HUES64 (cell line): Measurements from ENCODE around the gene GNGT2. TPM values are rescaled to one million over a fixed set of nuclear protein-coding genes. Genes with fewer than 3 reads are reported as not detected.

ENCODE experiments used
- H3K27ac ChIP-seq: 2 replicates; pipeline ENCODE4 v1.7.0; 2013; ENCODE audit warnings: low read depth, low read length, inconsistent platforms
- H3K27me3 ChIP-seq: 2 replicates; pipeline ENCODE4 v1.6.1; 2013; ENCODE audit warnings: mild to moderate bottlenecking, low read length; ENCODE audit not compliant: insufficient read depth
- H3K36me3 ChIP-seq: 2 replicates; pipeline ENCODE4 v1.6.1; 2013; ENCODE audit warnings: mild to moderate bottlenecking, low read length; ENCODE audit not compliant: insufficient read depth
- H3K4me1 ChIP-seq: 2 replicates; pipeline ENCODE4 v1.6.1; 2013; ENCODE audit warnings: mild to moderate bottlenecking, low read length, moderate library complexity; ENCODE audit not compliant: insufficient read depth
- H3K4me3 ChIP-seq: 2 replicates; pipeline ENCODE4 v1.5.1; 2013; ENCODE audit warnings: mild to moderate bottlenecking, low read length, moderate library complexity
- H3K9ac ChIP-seq: 2 replicates; pipeline ENCODE4 v1.6.1; 2013; ENCODE audit warnings: mild to moderate bottlenecking, low read depth, low read length
- H3K9me3 ChIP-seq: 2 replicates; pipeline ENCODE4 v1.6.1; 2013; ENCODE audit warnings: low read depth, low read length; ENCODE audit not compliant: insufficient read depth
- WGBS: fragments of 150-250, 120-280 bp; methylation state at CpG from one replicate; pipeline ENCODE4 v1.1.7; 2013; ENCODE audit warnings: missing lambda C conversion rate; 5-methylcytosine and 5-hydroxymethylcytosine counted together
- polyA plus RNA-seq, 2 experiments: library from polyadenylated mRNA; stranded (reverse); fragments of 50-300 nt; gene quantifications; one replicate each; pipeline ENCODE4 v1.2.3, GENCODE V29; 2013

The GNGT2 gene
- 0.75 TPM for polyA plus RNA-seq (2013, experiment 1 of 2)
- 0.89 TPM for polyA plus RNA-seq (2013, experiment 2 of 2)

DNA sequence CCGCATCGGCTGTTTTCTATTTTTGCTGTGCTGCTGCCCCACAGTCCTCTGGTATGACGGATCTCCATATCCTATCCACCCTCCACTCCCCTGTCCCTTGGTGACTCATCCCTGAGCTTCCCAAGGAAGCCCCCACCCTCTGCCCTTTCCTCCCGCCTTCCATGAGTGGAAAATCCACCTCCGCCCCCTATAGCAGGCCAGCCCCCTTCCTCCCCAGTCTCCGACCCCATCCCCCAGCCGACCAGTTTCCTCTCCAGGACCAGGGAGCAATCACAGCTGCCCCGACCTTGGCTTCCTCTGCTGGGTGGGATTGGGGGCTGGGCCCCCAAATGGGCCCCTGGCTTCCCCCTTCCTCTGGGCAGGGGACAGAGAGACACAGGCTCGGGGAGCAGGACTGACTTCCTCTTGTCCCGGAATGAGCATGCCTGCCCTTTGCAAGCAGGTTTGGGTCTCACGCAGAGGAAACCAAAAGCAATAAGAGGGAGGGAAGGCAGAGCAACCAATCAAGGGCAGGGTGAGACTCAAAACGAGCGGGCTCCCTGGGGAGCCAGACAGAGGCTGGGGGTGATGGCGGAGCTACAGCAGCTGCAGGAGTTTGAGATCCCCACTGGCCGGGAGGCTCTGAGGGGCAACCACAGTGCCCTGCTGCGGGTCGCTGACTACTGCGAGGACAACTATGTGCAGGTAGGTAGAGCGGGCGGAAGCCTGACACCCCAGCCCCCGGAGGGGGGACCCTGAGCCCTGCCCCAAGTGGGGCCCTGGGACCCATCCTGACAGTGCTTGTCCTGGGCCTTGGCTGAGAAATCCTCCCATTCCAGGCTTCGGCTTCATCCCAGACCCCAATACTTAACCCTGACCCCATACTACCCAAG, at the start of gene GNGT2, which contains the start of gene ABI3:
Gene GNGT2, minus strand, starts transcription at position 417 of the 872 bp plus-strand sequence. CDS start 3,152 bp downstream, outside the sequence.
Gene ABI3, plus strand, starts transcription at position 550 of the 872 bp plus-strand sequence. Its CDS starts 18 bp downstream, at position 568.
- peak within 1 kb of the TSS; percentile 53 for H3K27ac ChIP-seq
- H3K27me3 ChIP-seq = no peaks in the 10 kb centered on the region
- peak within 1 kb of the TSS; percentile 30; the same call in 1 of the 2 replicates for H3K9ac ChIP-seq
- H3K9me3 ChIP-seq = no peaks in the 10 kb centered on the region
- H3K36me3 ChIP-seq = no peaks in the 10 kb centered on the region
- 40% methylated on average over 22 of the region's 22 CpGs for WGBS
- peaks cover 24% of the 10 kb centered on the region for H3K4me1 ChIP-seq
- peak within 1 kb of the TSS; percentile 27 for H3K4me3 ChIP-seq

DNA sequence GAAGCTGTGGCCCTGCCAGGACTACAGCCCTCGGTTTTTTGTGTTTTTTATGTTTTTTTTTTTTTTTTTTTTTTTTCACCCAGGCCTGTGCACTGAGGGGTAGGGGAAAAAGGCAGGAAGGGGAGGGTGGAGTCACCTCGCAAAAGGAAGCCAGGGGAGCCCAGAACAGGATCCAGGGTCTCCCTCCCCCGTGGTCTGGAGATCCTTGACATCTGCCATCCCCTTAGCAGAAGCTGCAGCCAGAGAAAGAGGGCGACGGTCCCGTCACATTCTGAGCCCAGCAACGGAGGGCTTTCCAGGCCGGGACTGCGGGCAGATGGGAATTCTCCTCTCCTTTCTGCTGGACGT, 49.3 kb upstream of the GNGT2 start:
- Histone ChIP-seq H3K27me3 (peaks cover 23% of the 10 kb centered on the region), H3K4me3 (peak overlapping the region; percentile 63), H3K36me3 (no peaks in the 10 kb centered on the region), H3K9me3 (no peaks in the 10 kb centered on the region), H3K27ac (no peak overlapping the region), H3K4me1 (0 out of 2 replicates have a peak, but pooled peaks cover 5% of the 10 kb centered on the region), H3K9ac (peak overlapping the region; percentile 12; the same call in 1 of the 2 replicates)
- WGBS = 14% methylated on average over 9 of the region's 10 CpGs

DNA sequence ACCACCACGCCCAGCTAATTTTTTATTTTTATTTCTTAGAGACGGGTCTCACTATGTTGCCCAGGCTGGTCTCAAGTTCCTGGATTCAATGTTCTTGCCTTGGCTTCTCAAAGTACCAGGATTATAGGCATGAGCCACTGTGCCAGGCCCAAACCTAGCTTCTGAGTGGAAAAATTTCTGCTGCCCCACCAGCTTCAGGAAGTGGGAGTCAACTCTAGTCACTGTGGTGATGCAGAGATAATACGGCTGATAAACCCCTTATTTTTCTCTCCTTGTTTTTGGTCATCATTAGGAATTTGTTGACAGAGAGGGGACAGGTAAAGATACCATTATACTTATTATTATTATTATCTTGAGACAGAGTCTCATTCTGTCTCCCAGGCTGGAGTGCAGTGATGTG, 48.0 kb upstream of the GNGT2 start:
- no peaks in the 10 kb centered on the region for H3K36me3 ChIP-seq
- 95% methylated on average over 3 of the region's 3 CpGs for WGBS
- no peak overlapping the region for H3K9ac ChIP-seq
- no peaks in the 10 kb centered on the region for H3K9me3 ChIP-seq
- H3K27ac ChIP-seq = no peak overlapping the region
- H3K4me1 ChIP-seq = 0 out of 2 replicates have a peak, but pooled peaks cover 5% of the 10 kb centered on the region
- H3K4me3 ChIP-seq = no peak overlapping the region
- peaks cover 23% of the 10 kb centered on the region for H3K27me3 ChIP-seq

DNA sequence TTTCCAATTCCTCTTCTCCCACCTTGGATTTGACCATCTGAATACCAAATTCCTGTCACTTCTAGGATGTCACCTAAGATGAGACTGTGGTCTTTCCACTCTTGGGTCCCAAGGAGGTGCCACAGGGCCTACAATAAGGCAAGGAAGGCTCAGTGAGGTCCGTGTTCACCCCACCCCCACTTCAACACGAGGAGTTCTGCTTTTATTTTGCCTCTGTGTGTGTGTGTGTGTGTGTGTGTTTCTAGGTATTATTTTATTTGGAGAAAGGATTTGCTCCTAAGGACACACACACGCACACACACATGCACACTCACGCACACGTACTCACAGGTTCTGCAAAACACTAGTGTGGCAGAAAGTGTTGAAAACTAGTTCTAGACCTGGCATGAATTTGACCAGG, 44.8 kb upstream of the GNGT2 start:
- H3K27ac ChIP-seq = no peak overlapping the region
- peaks cover 9% of the 10 kb centered on the region for H3K27me3 ChIP-seq
- H3K4me3 ChIP-seq = no peak overlapping the region
- no peak overlapping the region for H3K9ac ChIP-seq
- H3K9me3 ChIP-seq = no peaks in the 10 kb centered on the region
- no peaks in the 10 kb centered on the region for H3K4me1 ChIP-seq
- H3K36me3 ChIP-seq = no peaks in the 10 kb centered on the region
- 95% methylated on average over 3 of the region's 5 CpGs for WGBS

DNA sequence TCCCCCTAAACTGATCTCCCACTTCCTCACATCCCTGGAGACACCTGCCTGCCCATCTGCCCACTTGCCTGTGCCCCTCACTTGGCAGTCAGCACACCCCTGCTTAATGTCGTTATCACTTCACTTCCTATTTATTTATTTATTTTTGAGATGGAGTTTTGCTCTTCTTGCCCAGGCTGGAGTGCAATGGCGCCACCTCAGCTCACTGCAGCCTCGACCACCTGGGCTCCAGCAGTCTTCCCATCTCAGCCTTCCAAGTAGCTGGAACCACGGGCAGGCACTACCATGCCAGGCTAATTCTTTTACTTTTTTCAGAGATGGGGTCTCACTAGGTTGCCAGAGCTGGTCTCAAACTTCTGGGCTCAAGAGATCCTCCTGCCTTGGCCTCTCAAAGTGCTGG, 43.7 kb upstream of the GNGT2 start:
- H3K36me3 ChIP-seq = no peaks in the 10 kb centered on the region
- H3K9me3 ChIP-seq = no peaks in the 10 kb centered on the region
- H3K9ac ChIP-seq = no peak overlapping the region
- 69% methylated on average over 3 of the region's 4 CpGs for WGBS
- no peaks in the 10 kb centered on the region for H3K4me1 ChIP-seq
- H3K27me3 ChIP-seq = no peaks in the 10 kb centered on the region
- H3K27ac ChIP-seq = no peak overlapping the region
- no peak overlapping the region for H3K4me3 ChIP-seq

DNA sequence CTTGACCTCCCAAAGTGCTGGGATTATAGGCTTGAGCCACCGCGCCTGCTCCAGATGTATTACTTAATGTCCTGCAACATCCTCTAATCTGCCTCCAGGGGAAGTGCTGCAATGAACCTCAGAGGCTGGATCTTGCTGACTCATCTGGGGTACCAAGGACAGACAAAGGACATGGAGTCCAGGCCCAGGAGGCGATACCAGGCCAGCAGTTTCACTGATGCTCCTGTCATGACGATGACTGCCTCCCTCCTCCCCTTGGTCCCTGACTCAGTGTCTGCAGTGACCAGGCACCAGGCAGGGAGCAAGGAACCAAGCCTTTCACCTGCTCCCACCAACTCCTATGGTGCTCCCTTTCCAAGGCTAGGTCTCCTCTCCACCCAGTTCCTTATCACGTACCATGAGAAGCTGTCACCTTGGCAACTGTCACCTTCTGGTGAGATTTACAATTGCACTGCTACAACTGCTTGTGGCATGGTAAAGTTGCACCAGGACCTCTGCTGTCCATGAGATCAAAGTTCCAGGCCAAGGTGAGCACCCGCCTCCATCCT, 41.8 kb upstream of the GNGT2 start:
- no peaks in the 10 kb centered on the region for H3K27me3 ChIP-seq
- no peak overlapping the region for H3K4me3 ChIP-seq
- H3K9ac ChIP-seq = no peak overlapping the region
- no peak overlapping the region for H3K27ac ChIP-seq
- WGBS = 91% methylated on average over 6 of the region's 6 CpGs
- no peaks in the 10 kb centered on the region for H3K36me3 ChIP-seq
- H3K9me3 ChIP-seq = no peaks in the 10 kb centered on the region
- no peaks in the 10 kb centered on the region for H3K4me1 ChIP-seq

DNA sequence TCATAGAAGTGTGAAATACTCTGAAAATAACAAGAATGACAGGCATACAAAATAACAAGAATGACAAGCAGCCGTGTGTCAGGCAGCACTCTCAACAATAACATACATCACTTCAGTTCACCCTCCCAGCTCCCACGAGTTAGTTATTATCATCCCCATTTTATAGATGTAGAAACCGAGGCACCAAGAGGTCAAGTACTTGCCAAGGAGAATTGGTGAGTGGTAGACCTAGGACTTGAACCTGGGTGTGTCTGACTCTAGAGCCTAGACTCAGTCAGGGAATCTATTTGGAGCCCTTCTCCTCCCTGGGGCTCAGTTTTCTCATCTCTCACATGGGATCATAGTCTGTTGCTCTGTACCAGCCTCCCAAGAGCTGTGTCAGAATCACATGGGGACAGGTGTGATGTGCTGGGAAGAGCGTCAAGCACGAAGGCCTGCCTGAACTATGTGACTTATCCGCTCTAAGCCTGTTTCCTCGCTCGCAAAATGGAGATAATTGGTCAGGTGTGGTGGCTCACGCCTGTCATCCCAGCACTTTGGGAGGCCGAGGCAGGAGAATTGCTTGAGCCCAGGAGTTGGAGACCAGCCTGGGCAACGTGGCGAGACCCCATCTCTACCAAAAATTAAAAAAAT, 39.6 kb upstream of the GNGT2 start:
- H3K9ac ChIP-seq = no peak overlapping the region
- no peak overlapping the region for H3K27ac ChIP-seq
- H3K9me3 ChIP-seq = no peaks in the 10 kb centered on the region
- 94% methylated on average over 10 of the region's 12 CpGs for WGBS
- H3K4me1 ChIP-seq = no peaks in the 10 kb centered on the region
- H3K4me3 ChIP-seq = no peak overlapping the region
- no peaks in the 10 kb centered on the region for H3K27me3 ChIP-seq
- H3K36me3 ChIP-seq = no peaks in the 10 kb centered on the region

DNA sequence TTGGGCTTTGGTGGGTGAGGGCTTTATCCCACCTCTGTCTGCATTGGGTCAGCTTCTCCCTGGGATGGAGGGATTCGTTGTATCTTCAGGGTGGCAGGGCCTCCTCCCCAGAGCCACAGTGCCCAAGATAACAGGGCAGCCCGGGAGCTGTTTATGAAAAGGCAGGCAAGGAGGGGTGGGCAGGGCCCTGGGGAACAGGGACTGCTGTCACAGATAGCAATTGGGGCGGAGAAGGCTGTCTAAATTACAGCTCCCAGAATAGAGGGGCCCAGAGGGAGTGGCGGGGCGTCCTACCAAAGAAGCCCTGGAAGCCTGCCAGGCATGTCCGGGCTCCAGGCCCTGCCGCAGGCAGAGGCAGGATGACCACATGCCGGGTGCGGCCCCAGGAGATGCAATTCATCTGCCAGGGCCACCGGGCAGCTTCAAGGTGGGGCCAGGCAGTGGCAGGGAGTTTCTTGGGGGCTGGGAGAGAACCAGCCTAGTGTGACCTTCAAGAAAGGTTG, 39.0 kb upstream of the GNGT2 start:
- H3K27ac ChIP-seq = no peak overlapping the region

DNA sequence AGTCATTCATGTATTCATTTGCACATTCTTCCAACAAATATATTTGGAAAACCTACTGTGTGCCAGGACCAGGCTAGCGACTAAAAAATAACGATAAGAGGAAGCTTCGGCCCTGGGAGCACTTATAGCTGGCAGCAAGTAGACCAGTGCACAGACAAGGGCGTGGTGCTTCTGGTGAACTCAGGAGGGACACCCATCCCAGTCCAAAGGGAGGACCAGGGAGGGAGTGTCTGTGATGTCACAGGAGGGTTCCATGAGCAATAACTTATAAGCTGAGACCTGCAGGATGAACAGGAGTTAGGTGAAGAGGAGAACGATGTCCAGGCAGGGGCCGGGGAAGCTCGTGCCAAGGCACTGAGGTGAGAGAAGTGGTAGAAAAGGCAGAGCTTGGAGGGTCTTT, 37.6 kb upstream of the GNGT2 start:
- Histone ChIP-seq H3K27me3 (no peaks in the 10 kb centered on the region), H3K27ac (no peak overlapping the region), H3K9me3 (no peaks in the 10 kb centered on the region), H3K36me3 (no peaks in the 10 kb centered on the region), H3K4me1 (no peaks in the 10 kb centered on the region), H3K4me3 (no peak overlapping the region), H3K9ac (no peak overlapping the region)
- 93% methylated on average over 7 of the region's 7 CpGs for WGBS

More for the DNA sequence above, 39.0 kb upstream of the GNGT2 start:
- no peak overlapping the region for H3K4me3 ChIP-seq
- H3K4me1 ChIP-seq = no peaks in the 10 kb centered on the region
- WGBS = 72% methylated on average over 10 of the region's 10 CpGs
- no peaks in the 10 kb centered on the region for H3K36me3 ChIP-seq
- H3K9me3 ChIP-seq = no peaks in the 10 kb centered on the region
- H3K9ac ChIP-seq = no peak overlapping the region
- H3K27me3 ChIP-seq = no peaks in the 10 kb centered on the region

DNA sequence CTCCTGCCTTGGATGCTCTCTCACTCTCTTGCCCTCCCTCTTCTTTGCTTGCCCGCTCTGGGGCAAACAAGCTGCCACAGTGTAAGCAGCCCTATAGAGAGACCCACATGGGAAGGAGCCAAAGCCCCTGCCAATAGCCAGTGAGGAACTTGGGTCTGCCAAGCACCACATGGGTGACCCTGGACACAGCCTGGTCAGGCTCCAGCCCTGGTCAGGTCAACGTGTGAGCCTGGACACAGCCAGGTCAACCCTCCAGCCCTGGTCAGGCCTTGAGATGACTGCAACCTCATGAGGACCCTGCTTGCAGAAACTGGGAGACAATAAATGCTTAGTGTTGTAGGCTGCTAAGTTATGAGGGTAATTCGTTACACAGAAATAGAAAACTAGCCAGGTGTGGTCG, 34.5 kb upstream of the GNGT2 start:
- 92% methylated on average over 4 of the region's 4 CpGs for WGBS
- H3K9me3 ChIP-seq = no peaks in the 10 kb centered on the region
- H3K27me3 ChIP-seq = no peaks in the 10 kb centered on the region
- H3K4me1 ChIP-seq = no peaks in the 10 kb centered on the region
- H3K9ac ChIP-seq = no peak overlapping the region
- no peaks in the 10 kb centered on the region for H3K36me3 ChIP-seq
- H3K27ac ChIP-seq = no peak overlapping the region
- no peak overlapping the region for H3K4me3 ChIP-seq

DNA sequence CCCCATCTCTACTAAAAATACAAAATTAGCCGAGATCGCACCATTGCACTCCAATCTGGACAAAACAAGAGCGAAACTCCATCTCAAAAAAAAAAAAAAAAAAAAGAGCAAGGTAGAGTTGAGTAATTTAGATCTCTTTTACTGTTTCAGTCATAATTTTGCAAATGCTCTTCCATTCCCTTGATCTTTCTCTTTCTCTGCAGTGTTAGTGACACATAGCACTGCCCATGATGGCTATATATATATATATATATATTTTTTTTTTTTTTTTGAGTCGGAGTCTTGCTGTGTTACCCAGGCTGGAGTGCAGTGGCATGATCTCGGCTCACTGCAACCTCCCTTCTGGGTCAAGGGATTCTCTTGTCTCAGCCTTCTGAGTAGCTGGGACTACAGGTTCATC, 32.4 kb upstream of the GNGT2 start:
- H3K9ac ChIP-seq = no peak overlapping the region
- H3K4me3 ChIP-seq = no peak overlapping the region
- H3K27ac ChIP-seq = no peak overlapping the region
- H3K4me1 ChIP-seq = no peaks in the 10 kb centered on the region
- 95% methylated on average over 2 of the region's 5 CpGs for WGBS
- H3K9me3 ChIP-seq = no peaks in the 10 kb centered on the region
- H3K36me3 ChIP-seq = no peaks in the 10 kb centered on the region
- H3K27me3 ChIP-seq = no peaks in the 10 kb centered on the region
